ENCODE data around the gene ZNF735.
"Not testable (repeated sequence)": the region's sequence is repeated elsewhere in the genome, so short reads cannot be mapped to it uniquely, and the experiment has no call there.

Gene ZNF735

DNA sequence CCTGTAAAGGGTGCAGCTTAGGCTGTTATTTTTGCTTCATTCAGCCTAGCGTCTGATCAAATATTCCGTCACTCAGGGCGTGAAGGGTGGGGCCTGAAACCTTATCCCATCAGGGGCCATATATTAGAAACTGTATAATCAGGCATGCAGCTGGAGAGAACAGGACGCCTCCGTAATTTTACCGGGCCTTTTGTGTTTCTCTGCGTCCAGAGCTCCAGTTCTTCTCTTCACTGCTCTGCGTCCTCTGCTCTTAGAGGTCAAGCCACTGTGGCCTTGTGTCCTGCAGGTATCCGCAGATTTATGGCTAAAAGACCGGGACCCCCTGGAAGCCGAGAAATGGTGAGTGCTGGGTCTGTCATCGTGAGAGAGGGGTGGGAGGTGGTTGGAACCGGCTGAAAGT lies at the start of gene ZNF735:
TSS of gene ZNF735 (plus strand) at position 301 of the 400 bp plus-strand sequence. CDS start at position 301, 0 bp downstream.
- no peak for DNase-seq (ENCODE audit: low read depth)

DNA sequence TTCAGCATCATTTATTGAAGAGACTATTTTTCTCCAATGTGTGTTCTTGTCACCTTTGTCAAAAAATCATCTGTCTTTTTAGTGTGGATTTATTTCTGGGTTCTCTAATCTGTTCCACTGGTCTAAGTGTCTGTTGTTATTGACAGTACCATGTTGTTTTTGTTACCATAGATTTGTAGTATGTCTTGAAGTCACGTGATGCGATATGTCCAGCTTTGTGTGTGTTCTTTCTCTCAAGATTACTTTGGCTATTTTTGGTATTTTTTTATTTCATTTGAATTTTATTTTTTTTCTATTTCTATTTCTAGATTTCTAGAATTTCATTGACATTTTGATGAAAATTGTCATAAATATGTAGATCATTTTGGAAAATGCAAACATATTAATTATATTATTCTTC lies 36.0 kb upstream of the ZNF735 start:
- not testable (repeated sequence) for DNase-seq (ENCODE audit: low read depth)

DNA sequence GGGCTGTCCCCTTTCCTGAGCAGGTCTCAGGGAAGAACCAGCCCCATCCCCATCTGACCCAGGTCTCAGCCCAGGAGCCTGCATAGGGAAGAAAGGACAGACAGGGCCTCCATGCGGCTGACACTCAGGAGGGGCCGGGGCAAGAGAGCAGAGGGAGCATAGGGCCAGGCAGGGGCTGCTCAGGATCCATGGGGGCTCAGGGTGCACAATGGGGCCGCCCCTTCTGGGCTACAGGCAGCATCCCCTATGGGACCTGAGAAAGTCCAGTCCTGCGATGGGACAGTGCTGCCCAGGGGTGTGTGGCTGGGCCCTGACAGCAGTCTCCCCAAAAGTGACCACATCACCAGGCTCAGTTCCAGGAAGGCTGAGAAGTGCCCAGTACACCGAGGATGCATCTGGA lies 32.7 kb upstream of the ZNF735 start:
- no peak for DNase-seq (ENCODE audit: low read depth)

DNA sequence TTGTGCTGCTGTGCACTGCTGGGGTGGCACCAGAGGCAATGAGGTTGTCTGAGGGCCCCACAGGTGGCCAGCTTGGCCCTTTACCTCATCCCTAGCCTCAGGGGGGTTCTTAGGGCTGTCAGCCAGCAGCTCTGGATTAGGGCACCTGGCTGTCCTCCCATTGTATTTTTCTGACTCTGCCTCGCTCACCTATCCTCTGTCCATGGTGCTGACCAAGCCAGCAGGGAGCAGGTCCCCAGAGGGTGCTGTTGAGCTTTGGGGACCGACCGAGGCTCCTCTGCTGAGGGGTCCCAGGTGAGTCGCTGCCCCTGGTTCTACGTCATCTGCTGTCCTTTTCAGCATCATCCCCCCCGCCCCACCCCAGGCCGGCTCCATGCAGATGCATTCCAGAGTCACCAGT lies 32.1 kb upstream of the ZNF735 start:
- no peak for DNase-seq (ENCODE audit: low read depth)

DNA sequence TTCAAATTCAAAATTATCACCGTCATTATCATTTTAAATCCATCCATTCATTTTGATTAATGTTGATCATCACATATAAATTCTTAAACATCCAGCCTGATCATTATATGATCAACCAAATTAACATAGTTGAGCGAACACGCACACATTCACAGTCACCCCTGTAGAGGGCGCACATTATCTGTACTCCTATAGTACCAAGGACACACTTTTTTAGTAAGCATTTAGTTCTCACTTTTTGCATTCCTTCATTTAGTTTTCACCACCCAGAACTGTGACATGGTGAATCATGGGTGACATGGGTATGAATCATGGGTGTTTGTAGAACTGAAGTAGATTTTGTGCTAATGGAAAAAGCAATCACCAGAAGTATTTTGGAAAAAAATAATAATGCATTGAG lies 26.0 kb upstream of the ZNF735 start:
- no peak for DNase-seq (ENCODE audit: low read depth)

DNA sequence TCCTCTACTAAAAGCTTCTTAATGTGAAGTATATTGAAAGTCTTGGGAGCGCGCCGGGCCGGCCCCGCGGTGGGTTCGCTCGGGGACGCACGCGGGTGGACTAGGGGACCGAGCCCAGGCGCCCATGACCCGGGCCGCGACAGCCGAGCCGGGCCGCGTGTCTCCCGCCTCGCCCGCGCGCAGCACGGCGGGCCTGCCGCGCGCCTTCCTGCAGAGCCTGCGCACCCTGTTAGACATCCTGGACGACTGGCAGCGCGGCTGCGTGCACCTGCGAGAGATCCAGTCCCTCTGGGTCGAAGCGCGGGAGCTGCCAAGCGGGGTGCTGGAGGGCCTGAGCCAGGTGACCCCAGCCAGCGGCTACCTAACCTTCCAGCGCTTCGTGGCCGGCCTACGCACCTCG lies 25.4 kb upstream of the ZNF735 start:
- no peak for DNase-seq (ENCODE audit: low read depth)

DNA sequence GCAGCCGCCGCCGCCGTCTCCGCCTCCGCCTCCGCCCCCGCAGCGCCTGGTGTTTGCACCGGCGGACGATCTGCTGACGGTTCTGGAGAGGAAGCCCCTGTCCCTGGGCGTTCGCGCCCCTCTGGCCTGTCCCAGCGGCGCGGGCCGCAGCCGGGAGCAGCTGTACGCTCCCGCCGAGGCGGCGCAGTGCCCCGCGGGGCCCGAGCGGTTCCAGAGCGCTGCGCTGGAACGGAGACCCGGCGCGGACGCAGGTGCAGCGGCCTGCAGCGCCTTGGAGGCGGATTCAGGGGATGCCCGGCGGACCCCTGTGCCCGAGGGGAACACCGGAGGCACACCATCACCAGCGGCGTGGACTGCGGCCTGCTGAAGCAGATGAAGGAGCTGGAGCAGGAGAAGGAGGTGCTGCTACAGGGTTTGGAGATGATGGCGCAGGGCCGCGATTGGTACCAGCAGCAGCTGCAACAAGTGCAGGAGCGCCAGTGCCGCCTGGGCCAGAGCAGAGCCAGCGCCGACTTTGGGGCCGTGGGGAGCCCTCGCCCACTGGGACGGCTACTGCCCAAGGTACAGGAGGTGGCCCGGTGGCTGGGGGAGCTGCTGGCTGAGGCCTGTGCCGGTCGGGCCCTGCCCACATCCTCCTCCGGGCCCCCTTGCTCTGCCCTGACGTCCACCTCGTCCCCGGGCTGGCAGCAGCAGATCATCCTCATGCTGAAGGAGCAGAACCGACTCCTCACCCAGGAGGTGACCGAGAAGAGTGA lies 24.8 kb upstream of the ZNF735 start:
- DNase-seq (ENCODE audit: low read depth): no peak

DNA sequence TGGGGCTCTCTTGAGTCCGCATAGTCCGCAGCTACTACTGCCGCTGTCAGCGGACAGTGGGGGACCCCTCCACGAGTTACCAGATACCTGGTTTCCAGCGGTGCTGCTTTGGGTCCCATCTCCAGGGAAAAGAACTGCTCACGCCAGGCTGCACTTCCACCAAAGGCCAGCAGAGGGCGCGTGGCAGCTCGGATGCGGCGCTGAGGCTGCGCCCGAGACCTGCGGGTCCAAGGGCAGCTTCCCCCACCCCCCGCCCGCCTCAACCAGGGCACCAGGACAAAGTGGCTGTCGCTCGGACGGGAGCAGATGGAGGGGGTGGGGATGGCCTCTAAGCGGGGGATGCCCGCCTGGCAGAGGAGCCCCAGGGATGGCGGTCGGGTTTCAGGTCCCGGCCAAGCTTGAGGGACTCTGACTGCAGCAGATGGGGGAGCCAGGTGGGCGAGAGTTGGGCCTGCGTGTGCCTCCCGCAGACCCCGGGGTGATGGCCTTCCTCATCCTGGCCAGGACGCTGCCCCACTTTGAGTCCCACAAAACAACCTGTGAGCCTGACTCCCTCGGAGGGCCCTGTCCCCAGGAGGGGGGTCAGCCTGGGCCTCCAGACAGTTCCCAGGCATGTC lies 23.8 kb upstream of the ZNF735 start:
- DNase-seq (ENCODE audit: low read depth): no peak

DNA sequence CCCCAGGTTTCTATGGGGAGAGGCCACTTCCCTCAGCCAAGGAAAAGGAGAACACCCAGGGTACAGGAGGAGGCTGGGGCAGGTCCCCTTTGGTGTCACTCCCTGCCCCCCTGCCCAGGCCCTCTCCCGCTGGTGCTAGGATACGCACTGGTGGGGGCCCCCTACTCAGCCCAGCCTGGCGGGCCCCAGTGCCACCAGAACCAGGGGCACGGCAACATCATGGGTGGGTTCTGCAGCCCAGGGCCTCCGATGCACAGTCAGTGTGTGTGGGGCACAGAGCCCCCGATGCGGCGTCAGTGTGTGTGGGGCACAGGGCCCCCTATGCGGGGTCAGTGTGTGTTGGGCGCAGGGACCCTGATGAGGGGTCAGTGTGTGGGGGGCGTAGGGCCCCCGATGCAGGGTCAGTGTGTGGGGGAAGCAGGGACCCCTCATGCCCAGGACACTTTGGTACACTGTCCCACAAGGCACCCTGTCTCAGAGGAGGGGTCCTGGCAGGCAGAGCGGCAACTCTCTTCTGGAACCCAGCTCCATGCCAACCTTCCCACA lies 23.1 kb upstream of the ZNF735 start:
- DNase-seq (ENCODE audit: low read depth): no peak

DNA sequence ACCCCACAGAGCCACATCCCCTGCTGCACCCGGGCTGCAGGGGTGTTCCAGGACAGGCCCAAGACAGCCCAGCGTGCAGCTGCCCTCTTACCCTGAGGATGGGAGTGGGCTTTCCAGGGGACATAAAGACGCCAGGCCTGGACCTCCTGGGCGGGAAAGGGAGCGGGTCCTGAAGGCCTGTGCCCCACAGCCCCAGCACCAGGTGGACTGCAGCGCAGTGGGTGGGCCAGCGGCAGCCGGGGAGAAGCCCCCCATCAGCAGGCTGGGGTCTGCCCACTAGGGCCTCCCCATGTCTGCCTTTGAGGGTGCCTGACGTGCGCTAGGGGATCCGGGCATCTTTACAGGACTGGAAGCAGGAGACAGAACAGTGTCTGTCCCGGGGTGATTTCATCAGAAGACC lies 22.6 kb upstream of the ZNF735 start:
- no peak for DNase-seq (ENCODE audit: low read depth)

DNA sequence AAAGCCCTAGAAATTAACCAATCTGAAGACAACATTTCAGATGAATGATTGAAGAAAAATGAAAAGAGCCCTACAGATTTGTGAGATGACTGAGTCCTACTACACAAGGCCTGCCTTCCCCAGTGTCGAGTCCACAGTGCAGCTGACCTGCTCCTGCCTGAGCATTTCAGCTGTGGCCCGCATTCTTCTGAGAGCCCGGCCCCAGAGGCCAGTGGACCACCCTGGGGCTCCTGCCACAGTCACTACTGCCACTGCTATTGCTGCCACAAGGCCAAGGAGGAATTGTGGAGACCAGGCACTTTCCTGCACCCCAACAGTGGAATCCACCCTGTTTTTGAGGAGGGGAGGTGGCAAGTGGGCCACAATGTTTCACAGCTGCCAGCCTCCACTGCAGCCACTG lies 19.6 kb upstream of the ZNF735 start:
- DNase-seq (ENCODE audit: low read depth): no peak

DNA sequence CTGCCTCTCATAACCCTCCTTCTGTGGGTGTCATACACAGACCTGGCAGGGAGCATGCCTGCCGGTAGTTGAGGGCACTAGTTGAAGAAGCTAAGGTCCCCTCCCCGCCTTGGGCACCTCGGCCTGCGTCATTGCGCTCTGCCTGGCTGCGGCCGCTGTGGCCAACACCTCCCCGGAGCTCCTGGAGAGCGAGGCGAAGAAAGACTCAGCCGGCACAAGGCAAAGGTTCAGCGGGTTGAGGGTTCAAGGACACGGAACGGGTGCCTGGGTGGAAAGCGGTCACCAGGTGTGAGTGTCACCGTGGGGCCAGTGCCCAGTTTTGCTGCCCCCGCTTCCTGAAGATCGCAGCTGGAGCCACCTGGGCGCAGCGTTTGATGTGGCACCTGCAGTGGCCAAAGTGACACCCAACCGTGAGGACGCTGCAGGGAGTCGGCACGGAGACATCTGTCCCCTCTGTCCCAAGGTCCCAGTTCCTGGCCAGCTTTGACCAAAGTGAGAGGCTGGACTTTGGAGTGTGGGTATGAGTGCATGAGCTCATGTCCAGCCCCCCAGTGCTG lies 14.8 kb upstream of the ZNF735 start:
- DNase-seq (ENCODE audit: low read depth): no peak

DNA sequence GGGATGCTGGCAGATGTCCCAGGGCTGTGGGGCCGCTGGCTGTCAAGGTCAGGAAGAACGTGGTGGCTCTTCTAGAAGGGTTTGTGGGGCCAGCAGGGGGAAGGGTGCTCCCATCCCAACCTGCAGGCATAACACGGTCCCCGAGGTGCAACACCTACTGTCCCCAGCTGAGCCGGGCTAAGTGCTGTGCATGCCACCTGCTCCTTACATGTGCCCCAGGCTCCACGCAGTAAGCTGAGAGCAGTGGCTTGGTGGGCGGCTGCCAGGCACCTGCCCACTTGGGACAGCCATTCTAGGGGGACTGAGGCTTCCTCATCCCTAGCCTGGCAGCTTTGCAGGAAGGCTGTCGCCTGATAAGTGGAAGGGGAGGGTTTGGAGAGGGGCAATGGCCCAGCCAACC lies 14.2 kb upstream of the ZNF735 start:
- no peak for DNase-seq (ENCODE audit: low read depth)

DNA sequence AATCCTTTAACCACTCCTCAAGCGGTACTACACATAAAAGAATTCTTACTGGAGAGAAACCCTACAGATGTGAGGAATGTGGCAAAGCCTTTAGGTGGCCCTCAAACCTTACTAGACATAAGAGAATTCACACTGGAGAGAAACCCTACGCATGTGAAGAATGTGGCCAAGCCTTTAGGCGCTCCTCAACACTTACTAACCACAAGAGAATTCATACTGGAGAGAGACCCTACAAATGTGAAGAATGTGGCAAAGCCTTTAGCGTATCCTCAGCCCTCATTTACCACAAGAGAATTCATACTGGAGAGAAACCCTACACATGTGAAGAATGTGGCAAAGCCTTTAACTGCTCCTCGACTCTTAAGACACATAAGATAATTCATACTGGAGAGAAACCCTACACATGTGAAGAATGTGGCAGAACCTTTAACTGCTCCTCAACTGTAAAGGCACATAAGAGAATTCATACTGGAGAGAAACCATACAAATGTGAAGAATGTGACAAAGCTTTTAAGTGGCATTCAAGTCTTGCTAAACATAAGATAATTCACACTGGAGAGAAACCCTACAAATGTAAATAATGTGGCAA lies 12.8 kb downstream of the ZNF735 start:
- DNase-seq (ENCODE audit: low read depth): not testable (repeated sequence)

DNA sequence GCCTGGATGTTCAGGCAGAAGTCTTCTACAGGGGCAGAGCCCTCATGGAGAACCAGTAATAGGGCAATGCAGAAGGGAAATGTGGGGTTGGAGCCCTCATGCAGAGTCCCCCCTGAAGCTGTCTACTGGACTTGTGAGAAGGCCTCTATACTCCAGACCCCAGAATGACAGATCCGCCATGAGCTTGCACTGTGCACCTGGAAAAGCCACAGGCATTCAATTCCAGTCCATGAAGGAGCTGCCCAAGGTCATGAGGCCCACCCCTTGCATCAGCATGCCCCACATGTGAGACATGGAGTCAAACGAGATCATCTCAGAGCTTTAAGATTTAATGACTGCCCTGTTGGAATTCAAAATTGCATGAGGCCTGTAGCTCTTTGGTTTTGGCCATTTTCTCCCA lies 16.4 kb downstream of the ZNF735 start:
- DNase-seq (ENCODE audit: low read depth): no peak

DNA sequence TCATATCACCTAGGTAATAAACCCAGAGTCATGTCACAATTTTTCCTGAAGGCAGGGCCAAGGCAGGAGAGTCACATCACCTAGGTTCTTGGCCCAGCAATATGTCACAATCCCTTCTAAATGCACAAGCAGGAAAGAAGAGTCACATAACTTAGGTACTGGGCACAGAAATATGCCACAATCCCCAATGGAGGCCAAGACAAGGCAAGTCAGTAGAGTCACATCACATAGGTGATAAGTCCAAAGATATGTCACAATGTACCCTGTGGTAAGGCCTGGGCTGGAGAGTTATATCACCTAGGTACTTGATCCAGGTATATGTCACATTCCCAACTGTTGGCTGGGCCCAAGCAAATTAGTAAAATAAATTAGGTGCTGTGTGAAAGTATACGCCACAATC lies 21.2 kb downstream of the ZNF735 start, which contains the start of gene ZNF679:
TSS of gene ZNF679 (plus strand) at position 301 of the 400 bp plus-strand sequence. CDS start 20,644 bp downstream, outside the sequence.
- DNase-seq (ENCODE audit: low read depth): not testable (repeated sequence)

DNA sequence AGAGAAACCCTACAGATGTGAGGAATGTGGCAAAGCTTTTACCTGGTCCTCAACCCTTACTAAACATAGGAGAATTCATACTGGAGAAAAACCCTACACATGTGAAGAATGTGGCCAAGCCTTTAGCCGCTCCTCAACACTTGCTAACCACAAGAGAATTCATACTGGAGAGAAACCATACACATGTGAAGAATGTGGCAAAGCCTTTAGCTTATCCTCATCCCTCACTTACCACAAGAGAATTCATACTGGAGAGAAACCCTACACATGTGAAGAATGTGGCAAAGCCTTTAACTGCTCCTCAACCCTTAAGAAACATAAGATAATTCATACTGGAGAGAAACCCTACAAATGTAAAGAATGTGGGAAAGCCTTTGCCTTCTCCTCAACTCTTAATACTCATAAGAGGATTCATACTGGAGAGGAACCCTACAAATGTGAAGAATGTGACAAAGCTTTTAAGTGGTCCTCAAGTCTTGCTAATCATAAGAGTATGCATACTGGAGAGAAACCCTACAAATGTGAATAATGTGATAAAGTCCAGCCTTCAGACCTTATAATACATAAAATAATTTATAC lies 59.4 kb downstream of the ZNF735 start:
- DNase-seq (ENCODE audit: low read depth): no peak

Measured in HS-27A (cell line).